HFF-Myc (cell line): ENCODE measurements around the gene SCAPER.
A peak's percentile ranks its signal among the peaks of the same experiment; 100 is the strongest.

Experiments used
- DNase-seq: peaks from one replicate; pipeline ENCODE4 v3.0.0-alpha.2; 2011; ENCODE audit warnings: low read depth; ENCODE audit errors: extremely low read depth
- H3K4me3 ChIP-seq: replicated peaks from 2 replicates; pipeline ENCODE4 v1.5.1; 2011; ENCODE audit warnings: low read depth, mild to moderate bottlenecking, control low read depth, low read length
- CTCF ChIP-seq: IDR thresholded peaks from 2 replicates; pipeline ENCODE4 v1.5.1; 2012; ENCODE audit warnings: mild to moderate bottlenecking, low read depth, low read length, control low read depth; ENCODE audit errors: missing control alignments

Gene SCAPER

GRCh38 chr15:76575679-76576078 lies 329.5 kb downstream of the SCAPER start:
- H3K4me3 ChIP-seq = no peak overlapping the region
- DNase-seq = no peak
- no peak for TF ChIP-seq CTCF

- no peak for DNase-seq
- no peak for TF ChIP-seq CTCF
- no peak overlapping the region for H3K4me3 ChIP-seq
These were observed 329.9 kb downstream of the SCAPER start for GRCh38 chr15:76575274-76575673.

- no peak for TF ChIP-seq CTCF
- no peak overlapping the region for H3K4me3 ChIP-seq
- no peak for DNase-seq
These were observed 332.2 kb downstream of the SCAPER start for GRCh38 chr15:76572983-76573314.

GRCh38 chr15:76566276-76566675 lies 338.9 kb downstream of the SCAPER start:
- H3K4me3 ChIP-seq = no peak overlapping the region
- peak; percentile 16 for DNase-seq
- TF ChIP-seq CTCF = no peak

- H3K4me3 ChIP-seq = no peak overlapping the region
- TF ChIP-seq CTCF = no peak
- DNase-seq = no peak
These were observed 339.8 kb downstream of the SCAPER start for GRCh38 chr15:76565366-76565765.

GRCh38 chr15:76555247-76555646 lies 349.9 kb downstream of the SCAPER start:
- H3K4me3 ChIP-seq = no peak overlapping the region
- no peak for DNase-seq
- no peak for TF ChIP-seq CTCF

GRCh38 chr15:76553564-76553963 lies 351.6 kb downstream of the SCAPER start:
- DNase-seq = no peak
- TF ChIP-seq CTCF = no peak
- H3K4me3 ChIP-seq = no peak overlapping the region
